ENCODE results near the gene PRRX2.

PRRX2 gene

GRCh38 chr9:129644902-129645301 lies 20.5 kb upstream of the PRRX2 start:
- DNase-seq (ENCODE audit: extremely low spot score) = no peak
- CTCF ChIA-PET = no interaction called here
- no peak for TF ChIP-seq SP1 (IDR thresholded peaks at IDR 0.05)
- no peak for TF ChIP-seq NFRKB (IDR thresholded peaks at IDR 0.05)
- TF ChIP-seq BHLHE40 (IDR thresholded peaks at IDR 0.05; ENCODE audit: borderline replicate concordance) = no peak
- POLR2A ChIA-PET = no interaction called here

DNA sequence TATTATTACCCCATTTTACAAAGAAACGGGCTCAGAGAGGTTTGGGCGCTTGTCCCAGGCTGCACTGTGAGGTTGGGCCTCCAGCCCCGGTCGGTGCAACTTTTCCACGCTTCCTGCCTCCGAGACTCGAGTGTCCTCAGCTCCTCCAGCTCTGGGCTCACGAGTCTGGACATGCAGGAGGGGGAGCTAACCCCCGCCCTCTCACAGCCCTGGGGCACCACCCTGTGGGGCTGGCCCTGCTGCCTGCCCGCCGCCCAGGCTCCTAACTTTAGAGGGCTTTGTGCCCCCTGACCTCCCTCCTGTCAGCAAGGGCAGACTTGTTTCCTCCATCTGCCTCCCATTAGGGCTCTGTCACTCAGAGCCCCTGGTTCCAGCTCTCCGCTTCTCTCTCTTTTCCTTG lies 19.2 kb upstream of the PRRX2 start:
- TF ChIP-seq ARNT (IDR thresholded peaks at IDR 0.05) = no peak
- TF ChIP-seq, protein P1, sequence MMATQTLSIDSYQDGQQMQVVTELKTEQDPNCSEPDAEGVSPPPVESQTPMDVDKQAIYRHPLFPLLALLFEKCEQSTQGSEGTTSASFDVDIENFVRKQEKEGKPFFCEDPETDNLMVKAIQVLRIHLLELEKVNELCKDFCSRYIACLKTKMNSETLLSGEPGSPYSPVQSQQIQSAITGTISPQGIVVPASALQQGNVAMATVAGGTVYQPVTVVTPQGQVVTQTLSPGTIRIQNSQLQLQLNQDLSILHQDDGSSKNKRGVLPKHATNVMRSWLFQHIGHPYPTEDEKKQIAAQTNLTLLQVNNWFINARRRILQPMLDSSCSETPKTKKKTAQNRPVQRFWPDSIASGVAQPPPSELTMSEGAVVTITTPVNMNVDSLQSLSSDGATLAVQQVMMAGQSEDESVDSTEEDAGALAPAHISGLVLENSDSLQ (IDR thresholded peaks at IDR 0.05) = no peak
- TF ChIP-seq CTBP1 (IDR thresholded peaks at IDR 0.05; ENCODE audit: borderline replicate concordance) = no peak
- TF ChIP-seq SUZ12 (IDR thresholded peaks at IDR 0.05) = no peak
- TF ChIP-seq LEF1 (IDR thresholded peaks at IDR 0.05; ENCODE audit: borderline replicate concordance) = no peak
- TF ChIP-seq SP1 (IDR thresholded peaks at IDR 0.05) = no peak
- TF ChIP-seq HDGF (IDR thresholded peaks at IDR 0.05; ENCODE audit: borderline replicate concordance) = no peak
- TF ChIP-seq FOXA1 (IDR thresholded peaks at IDR 0.05) = no peak
- TF ChIP-seq TARDBP (IDR thresholded peaks at IDR 0.05) = no peak
- TF ChIP-seq NFRKB (IDR thresholded peaks at IDR 0.05) = no peak
- TF ChIP-seq ZNF384 (IDR thresholded peaks at IDR 0.05) = no peak
- no peak for TF ChIP-seq ELF4 (IDR thresholded peaks at IDR 0.05)
- no peak for TF ChIP-seq FOXM1 (IDR thresholded peaks at IDR 0.05; ENCODE audit: borderline replicate concordance)
- TF ChIP-seq FOXK2 (IDR thresholded peaks at IDR 0.05) = no peak
- no peak for TF ChIP-seq L3MBTL2 (conservative IDR thresholded peaks at IDR 0.05)
- TF ChIP-seq BHLHE40 (IDR thresholded peaks at IDR 0.05; ENCODE audit: borderline replicate concordance) = no peak
- no peak for DNase-seq (ENCODE audit: extremely low spot score)
- POLR2A ChIA-PET = no interaction called here
- CTCF ChIA-PET = interaction anchor here (0.6 kb wide), 1 partner anchor 1620 kb away, joined by 4 read pairs; no protein-coding TSS in a partner anchor

DNA sequence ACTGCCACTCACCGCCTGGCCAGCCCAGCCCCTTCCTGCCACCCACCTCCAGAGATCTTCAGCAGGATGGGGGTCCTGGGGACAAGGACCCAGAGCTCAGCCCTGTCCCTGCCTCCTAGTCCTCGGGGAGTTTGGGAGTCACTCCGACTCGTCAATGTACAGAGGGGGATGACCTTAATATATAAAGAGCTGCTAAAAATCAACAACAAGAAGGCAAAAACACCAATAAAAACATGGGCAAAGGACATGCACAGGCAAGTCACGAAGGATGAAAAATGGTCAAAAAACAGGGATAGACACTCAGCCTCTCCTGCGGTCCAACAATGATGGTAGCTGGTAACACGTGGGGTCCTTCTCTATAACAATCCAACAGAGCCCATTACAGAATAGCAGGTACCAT lies 18.8 kb upstream of the PRRX2 start:
- no peak for TF ChIP-seq ELF4 (IDR thresholded peaks at IDR 0.05)
- CTCF ChIA-PET = interaction anchor here (0.6 kb wide), 1 partner anchor 1620 kb away, joined by 4 read pairs; no protein-coding TSS in a partner anchor
- no peak for DNase-seq (ENCODE audit: extremely low spot score)
- POLR2A ChIA-PET = no interaction called here

DNA sequence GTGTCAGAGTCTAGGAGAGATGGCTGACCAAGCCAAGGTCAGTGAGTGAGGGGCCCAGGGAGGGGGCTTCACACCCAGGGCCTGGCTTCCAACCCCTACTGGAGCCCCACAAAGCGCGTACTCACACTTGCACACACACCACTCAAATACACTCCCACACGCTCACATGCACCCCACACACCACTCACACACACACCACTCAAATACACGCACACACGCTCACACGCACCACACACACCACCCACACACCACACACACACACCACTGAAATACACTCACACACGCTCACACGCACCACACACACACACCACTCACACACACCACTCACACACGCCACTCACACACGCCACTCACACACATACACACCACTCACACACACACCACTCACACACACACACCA lies 17.8 kb upstream of the PRRX2 start:
- no peak for DNase-seq (ENCODE audit: extremely low spot score)
- POLR2A ChIA-PET = no interaction called here
- TF ChIP-seq SP1 (IDR thresholded peaks at IDR 0.05) (no peak), HDGF (IDR thresholded peaks at IDR 0.05; ENCODE audit: borderline replicate concordance) (no peak)
- TF ChIP-seq, protein P1 (IDR thresholded peaks at IDR 0.05) = no peak
- CTCF ChIA-PET = no interaction called here

- TF ChIP-seq BHLHE40 (IDR thresholded peaks at IDR 0.05; ENCODE audit: borderline replicate concordance) (no peak), ARNT (IDR thresholded peaks at IDR 0.05) (no peak), ELF4 (IDR thresholded peaks at IDR 0.05) (no peak), CTBP1 (IDR thresholded peaks at IDR 0.05; ENCODE audit: borderline replicate concordance) (no peak), HDGF (IDR thresholded peaks at IDR 0.05; ENCODE audit: borderline replicate concordance) (no peak), LEF1 (IDR thresholded peaks at IDR 0.05; ENCODE audit: borderline replicate concordance) (no peak), FOXA1 (IDR thresholded peaks at IDR 0.05) (no peak), FOXM1 (IDR thresholded peaks at IDR 0.05; ENCODE audit: borderline replicate concordance) (no peak), NFRKB (IDR thresholded peaks at IDR 0.05) (no peak), FOXK2 (IDR thresholded peaks at IDR 0.05) (no peak), TARDBP (IDR thresholded peaks at IDR 0.05) (no peak), SP1 (IDR thresholded peaks at IDR 0.05) (no peak), L3MBTL2 (conservative IDR thresholded peaks at IDR 0.05) (no peak), SUZ12 (IDR thresholded peaks at IDR 0.05) (no peak), ZNF384 (IDR thresholded peaks at IDR 0.05) (no peak)
- TF ChIP-seq, protein P1 (IDR thresholded peaks at IDR 0.05) = no peak
- no peak for DNase-seq (ENCODE audit: extremely low spot score)
- CTCF ChIA-PET = no interaction called here
- POLR2A ChIA-PET = no interaction called here
These were observed 17.2 kb upstream of the PRRX2 start for GRCh38 chr9:129648092-129648763.

DNA sequence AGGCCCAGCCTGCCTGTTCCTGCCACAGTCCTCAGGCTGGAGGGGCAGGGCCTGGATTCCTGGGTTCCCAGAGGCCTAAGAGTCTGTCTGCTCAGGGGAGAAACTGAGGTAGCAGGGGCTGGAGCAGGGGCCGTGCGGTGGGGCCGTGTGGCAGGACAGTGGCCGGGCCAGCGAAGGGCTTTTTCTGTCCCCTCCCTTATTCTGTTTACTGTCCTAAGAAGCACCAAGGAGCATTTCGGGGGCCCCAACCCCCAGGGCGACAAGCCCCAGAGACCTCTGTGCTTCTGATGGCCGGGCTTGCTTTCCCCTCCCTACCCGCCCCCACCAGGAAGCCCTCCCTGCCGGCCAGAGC lies 16.7 kb upstream of the PRRX2 start:
- POLR2A ChIA-PET = no interaction called here

More for the DNA sequence above, 16.7 kb upstream of the PRRX2 start:
- DNase-seq (ENCODE audit: extremely low spot score) = no peak
- CTCF ChIA-PET = no interaction called here
- TF ChIP-seq BHLHE40 (IDR thresholded peaks at IDR 0.05; ENCODE audit: borderline replicate concordance) (no peak), CTBP1 (IDR thresholded peaks at IDR 0.05; ENCODE audit: borderline replicate concordance) (no peak), ARNT (IDR thresholded peaks at IDR 0.05) (no peak), FOXM1 (IDR thresholded peaks at IDR 0.05; ENCODE audit: borderline replicate concordance) (no peak), ZNF384 (IDR thresholded peaks at IDR 0.05) (no peak), L3MBTL2 (conservative IDR thresholded peaks at IDR 0.05) (no peak), SUZ12 (IDR thresholded peaks at IDR 0.05) (no peak), LEF1 (IDR thresholded peaks at IDR 0.05; ENCODE audit: borderline replicate concordance) (no peak), TARDBP (IDR thresholded peaks at IDR 0.05) (no peak), NFRKB (IDR thresholded peaks at IDR 0.05) (no peak), HDGF (IDR thresholded peaks at IDR 0.05; ENCODE audit: borderline replicate concordance) (no peak), SP1 (IDR thresholded peaks at IDR 0.05) (no peak), FOXK2 (IDR thresholded peaks at IDR 0.05) (no peak), ELF4 (IDR thresholded peaks at IDR 0.05) (no peak), FOXA1 (IDR thresholded peaks at IDR 0.05) (no peak)
- TF ChIP-seq, protein P1 (IDR thresholded peaks at IDR 0.05) = no peak
